RKO (cell line): ENCODE data around the gene GPR160.
"Not testable (repeated sequence)": the region's sequence is repeated elsewhere in the genome, so short reads cannot be mapped to it uniquely, and the experiment has no call there.

Experiments used
- DNase-seq: peaks from one replicate; pipeline ENCODE4 v3.0.0-alpha.2; 2016; ENCODE audit warnings: low spot score

The GPR160 gene, protein sequence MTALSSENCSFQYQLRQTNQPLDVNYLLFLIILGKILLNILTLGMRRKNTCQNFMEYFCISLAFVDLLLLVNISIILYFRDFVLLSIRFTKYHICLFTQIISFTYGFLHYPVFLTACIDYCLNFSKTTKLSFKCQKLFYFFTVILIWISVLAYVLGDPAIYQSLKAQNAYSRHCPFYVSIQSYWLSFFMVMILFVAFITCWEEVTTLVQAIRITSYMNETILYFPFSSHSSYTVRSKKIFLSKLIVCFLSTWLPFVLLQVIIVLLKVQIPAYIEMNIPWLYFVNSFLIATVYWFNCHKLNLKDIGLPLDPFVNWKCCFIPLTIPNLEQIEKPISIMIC

DNA sequence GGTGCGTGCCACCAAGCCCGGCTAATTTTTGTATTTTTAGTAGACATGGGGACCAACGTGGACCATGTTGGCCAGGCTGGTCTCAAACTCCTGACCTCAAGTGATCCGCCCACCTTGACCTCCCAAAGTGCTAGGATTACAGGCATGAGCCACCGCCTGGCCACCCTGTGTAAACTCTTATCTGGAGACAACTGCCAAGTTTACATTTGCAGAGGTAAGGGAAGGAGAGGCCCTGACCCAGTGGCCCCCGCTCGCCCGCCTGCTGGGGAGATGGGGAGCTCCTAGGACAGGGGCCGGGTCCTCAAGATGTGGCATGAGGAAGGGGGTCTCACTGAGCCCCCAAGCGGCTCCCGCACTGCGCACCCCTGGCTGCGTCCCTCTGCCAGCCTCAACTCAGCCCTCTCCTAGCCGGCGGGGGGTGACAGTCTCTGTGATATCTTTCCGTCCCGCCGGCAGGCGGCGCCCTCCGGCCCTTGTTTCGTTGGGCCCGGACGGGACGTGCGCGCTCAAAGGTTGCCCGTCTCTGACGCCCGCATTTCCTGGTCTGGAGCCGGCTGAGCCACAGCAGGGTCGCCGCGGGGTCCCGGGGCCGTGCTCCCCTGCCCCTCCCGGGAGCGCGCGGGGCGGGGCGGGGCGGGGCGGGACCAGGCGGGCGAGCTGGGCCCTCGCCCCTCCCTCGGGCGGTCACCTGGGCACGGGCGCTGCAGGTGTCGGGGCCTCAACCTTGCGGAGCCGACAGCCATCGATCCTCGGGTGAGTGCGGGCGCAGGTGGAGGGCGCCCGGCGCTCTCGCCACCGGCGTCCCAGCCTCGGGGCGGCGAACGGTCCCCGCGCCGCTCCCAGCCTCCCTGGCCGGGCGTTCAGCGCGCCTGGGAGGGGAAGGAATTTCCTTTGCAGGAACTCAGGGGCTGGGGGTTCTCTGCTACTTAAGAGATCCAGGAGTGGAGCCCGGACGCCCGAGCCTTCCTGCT is at the start of gene GPR160:
Gene GPR160 (plus strand): TSS at position 533 of the 971 bp plus-strand sequence. CDS start 45,978 bp downstream, outside the sequence.
- peak; percentile 78 for DNase-seq

DNA sequence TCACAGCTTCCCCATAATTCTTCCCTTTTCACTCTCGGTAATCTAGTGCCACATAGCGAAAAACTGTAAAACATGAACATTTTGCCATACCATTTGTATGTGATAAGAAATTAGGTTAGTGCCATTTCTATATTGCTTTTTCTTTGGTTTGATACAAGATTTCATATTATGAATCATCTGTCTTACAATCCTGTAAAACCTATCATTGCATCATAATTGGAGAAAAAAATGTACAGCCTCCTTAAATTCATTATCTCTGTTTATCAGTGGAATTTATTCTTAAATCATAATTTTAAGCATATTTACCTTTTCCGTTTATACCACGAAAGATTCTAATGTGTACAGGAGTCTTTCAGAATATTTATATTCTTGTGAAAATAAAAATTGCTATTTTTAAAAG is 47.4 kb upstream of the GPR160 start:
- no peak for DNase-seq

DNA sequence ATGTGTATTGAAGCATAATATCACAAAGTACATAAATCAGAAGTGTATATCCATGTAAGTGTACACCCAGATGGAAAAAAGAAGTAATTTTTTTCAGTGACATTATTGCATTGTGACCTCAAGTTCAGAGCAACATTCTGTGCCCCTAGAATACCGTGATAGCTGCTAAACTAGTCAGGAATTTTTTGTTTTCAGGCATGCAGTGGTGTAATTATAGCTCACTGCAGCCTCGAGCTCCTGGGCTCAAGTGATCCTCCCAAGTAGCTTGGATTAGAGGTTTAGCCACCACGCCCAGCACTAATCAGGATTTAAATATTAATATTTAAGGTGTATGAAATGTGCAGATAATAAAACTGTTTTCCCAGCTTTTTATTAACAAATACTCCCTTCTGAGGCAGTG is 45.6 kb upstream of the GPR160 start:
- no peak for DNase-seq

DNA sequence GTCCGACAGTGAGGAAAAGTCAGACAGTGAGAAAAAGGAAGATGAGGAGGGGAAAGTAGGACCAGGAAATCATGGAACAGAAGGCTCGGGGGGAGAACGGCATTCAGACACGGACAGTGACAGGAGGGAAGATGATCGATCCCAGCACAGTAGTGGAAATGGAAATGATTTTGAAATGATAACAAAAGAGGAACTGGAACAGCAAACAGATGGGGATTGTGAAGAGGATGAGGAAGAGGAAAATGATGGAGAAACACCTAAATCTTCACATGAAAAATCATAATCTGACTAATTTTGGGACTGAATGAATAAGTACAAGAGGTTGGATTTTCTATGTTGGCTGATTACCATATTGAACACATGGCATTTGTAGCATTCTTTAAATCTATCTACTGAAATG is 45.0 kb upstream of the GPR160 start:
- no peak for DNase-seq

DNA sequence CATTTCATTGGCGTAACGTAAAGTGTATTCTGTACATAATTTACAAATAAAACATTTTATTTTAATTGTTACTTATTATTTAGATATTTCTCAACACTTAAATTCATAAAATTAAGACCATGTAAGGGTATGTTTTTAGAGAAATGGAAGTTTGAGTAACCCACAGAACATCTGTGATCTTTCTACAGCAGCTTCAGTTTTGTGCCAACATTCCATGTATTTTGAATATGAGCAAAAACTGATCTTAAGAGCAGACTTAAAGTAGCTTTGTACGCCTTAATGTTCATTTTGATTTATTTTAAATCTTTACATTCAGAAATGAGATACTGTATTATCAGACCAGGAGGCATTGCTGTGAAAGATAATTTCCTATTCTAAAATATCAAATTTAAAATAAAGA is 44.0 kb upstream of the GPR160 start:
- DNase-seq: no peak

DNA sequence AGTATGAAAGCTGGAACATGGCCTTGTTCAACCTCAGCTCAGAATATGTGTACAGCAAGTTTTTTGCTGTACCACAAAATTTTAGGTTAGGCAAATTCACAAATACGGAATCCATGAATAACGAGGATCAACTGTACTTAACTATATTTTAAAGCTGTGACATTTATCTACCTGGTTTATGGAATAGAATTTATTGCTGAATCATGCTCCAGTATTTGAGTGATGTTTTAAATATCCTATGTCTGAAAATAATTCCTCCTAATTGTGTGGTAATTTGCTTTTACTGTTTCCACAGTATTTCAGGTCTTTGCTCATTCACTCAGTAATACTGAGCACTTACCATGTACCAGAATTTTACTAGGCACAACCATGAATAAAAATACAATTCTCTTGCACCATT is 41.7 kb upstream of the GPR160 start:
- no peak for DNase-seq

DNA sequence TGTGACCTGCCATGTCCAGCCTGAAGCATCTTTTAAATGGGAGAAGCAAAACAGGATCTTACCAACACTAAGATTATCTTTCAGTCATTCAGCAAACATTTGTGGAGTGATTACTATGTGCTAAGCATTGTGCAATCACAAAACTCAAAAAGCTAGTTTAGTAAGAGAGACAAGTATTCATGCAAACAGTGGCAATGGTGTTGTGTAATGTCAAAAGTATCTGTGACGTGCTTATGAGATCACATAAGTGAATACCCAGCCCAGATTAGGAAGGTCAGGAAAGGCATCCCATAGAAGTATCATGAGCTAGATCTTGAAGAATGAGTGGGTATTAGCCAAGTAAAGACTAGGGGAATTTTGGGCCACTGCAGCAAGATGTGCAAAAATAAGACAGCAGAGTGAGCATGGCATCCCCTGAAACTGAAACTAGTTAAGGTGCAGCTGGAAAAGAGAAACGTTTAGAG is 39.1 kb upstream of the GPR160 start:
- DNase-seq: peak; percentile 31

DNA sequence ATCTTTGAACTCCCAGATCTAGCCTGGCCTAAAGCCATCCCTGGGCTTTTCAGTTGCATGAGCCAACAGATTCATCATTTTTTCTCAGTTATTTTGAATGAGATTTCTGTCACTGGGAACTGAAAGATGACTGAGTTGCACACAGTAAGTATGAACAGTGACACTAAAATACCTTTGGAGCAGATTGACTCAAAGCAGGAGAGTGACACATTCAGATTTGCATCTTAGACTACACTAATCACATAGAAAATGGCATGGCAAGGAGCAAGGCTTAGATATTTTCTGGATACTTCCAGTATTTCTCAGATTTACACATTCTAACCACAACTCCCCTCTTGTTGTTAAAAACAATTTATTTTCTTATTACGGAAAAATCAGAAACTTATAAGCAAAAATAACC is 38.4 kb upstream of the GPR160 start:
- DNase-seq: peak; percentile 18

DNA sequence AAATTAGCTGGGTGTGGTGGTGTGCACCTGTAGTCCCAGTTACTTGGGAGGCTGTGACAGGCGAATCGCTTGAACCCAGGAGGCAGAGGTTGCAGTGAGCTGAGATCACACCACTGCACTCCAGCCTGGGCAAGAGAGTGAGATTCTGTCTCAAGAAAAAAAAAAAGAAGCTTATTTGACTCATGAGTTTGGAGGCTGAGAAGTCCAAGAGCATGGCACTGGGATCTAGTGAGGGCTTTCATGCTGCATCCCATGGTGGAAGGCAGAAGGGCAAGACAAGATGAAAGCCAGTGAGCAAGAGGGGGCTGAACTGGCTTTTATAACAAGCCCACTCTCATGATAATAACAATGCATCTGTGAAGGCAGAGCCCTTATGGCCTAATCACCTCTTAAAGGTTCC is 37.7 kb upstream of the GPR160 start:
- DNase-seq: no peak

DNA sequence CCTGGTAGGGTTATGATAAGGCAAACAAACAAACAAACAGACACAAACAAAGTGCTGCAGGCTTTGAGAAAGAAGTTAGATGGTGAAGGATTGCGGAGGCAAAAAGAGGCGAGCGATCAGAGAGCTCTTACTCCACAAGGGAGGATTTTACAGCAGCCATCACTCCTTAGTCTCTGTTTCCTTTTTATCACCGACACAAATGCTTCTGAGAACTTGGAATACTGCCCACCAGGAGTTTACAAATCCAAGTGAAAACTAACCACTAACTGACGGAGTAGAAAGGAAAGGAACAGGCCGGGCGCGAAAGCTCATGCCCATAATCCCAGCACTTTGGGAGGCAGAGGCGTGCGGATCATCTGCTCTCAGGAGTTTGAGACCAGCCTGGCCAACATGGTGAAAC is 35.6 kb upstream of the GPR160 start:
- no peak for DNase-seq

DNA sequence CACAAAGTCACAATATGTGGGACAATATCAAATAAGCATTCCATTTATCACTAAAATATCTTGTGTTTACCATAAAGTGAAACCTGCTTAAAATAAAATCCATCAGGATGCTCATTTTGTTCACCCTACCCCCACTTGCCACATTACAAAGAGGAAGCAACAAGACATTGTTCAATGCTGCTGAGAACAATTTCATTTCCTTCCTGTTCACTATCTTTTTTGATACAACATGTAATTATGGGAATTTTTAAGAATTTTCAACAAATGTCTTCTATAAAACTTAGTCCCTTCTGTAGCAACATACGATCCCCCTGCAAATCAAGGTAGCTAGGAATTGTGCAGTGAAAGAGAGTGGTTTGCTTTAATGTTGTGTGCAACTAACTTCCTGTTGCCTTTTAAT is 34.9 kb upstream of the GPR160 start:
- no peak for DNase-seq

DNA sequence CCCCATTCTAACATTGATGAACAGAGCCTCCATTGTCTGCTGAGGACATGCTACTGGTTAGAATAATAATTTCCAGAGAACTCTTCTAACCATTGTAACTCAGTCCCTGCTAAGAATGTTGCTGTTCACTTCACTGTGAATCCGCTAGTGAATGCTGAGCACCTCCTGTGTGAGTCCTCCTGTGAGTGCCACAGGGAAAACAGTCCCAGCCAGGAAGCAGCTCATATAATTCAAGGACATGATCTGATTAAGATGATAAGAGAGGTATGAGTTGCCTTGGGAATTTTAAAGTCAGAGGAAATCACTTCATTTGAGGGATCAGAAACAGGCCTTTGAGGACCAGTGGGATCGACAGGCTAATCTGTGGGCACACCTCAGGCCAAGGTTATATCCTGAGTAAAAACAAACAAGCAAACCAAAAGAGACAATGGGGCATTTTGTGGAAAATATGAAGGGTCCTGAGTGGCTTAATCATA is 33.9 kb upstream of the GPR160 start:
- no peak for DNase-seq

DNA sequence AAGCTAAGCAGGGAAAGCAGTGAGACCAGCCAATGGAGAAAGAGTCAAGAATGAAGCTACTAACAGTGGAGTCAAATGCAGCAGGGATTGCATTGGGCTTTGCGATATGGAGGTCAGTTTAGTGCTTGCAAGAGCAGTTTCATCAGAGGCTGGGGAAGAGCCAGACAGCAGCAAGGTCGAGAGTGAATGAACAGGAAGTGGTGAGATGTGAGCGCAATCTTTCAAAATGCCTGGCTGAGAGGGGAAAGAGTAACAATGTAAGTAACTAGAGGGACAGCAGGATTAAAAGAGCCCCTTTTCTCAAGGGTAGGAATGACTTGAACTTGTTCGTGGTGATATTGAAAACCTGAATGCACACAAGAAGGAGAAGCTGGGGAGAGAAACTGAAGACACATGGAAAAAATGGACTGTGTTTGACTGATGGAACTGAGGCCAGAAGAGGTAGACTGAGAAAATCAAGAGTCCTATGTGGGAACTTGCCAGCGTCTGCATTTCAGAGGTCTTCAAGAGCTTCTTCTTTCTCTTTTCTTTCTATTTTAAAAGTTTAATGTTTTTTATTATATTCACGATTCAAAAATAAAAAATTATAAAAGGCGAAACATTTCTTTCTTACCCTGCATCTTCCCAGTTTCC is 30.6 kb upstream of the GPR160 start:
- no peak for DNase-seq

DNA sequence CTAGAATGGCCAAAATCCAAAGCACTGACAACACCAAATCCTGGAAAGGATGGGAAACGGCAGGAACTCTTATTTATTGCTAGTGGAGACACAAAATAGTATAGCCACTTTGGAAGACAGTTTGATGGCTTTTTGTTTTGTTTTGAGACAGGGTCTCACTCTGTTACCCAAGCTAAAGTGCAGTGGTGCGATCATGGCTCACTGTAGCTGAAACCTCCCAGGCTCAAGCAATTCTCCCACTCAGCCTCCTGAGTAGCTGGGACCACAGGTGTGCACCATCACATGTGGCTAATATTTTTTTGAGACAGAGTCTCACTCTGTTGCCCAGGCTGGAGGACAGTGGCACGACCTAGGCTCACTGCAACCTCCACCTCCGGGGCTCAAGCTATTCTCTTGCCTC is 27.3 kb upstream of the GPR160 start:
- DNase-seq: no peak

DNA sequence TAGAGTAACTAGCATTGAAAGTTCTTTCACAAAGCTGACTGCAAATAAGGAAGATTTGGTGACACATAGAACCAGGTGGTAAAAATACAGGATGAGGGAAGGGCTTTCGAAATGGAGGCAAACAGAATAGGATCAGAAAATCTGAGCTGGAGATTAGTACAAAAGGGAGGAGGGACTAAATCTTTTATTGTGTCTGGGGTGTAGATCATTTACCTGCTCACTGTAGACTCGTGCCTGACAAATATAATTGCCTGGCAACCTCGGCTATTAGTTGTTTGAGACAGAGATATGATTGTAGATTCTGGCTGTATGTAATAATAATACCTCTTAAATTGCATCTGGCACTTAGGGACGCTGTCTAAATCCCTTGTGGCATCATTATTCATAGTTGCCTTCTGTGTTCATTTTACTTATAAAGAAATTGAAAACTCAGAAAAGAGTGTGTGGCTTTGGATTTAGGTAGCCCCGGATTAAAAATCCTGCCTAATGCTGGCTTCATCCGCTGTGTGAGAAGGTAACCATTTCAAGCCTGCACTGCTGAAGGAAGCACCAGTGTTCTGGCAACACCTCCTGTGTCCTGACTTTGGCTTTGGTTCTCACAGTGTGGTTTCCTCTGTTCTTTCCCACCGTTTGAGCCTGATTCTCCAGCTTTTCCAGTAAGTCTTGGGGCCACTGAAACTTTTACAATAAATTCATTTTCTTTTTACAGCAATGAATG is 25.0 kb upstream of the GPR160 start:
- DNase-seq: no peak

DNA sequence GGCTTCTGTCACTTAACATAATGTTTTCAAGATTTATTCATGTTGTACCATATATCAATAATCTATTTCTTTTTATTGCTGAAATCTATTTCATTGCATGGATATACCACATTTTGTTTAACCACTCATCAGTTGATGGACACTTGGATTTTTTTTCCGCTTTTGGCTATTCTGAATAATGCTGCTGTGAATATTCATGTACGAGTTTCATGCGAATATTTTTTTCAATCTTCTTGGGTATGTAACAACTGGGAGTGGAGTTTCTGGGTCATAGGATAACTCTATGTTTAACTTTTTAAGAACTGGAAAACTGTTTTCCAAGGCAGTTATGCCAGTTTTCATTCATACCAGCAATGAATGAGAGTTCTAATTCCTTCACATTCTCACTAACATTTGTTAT is 21.7 kb upstream of the GPR160 start:
- no peak for DNase-seq

DNA sequence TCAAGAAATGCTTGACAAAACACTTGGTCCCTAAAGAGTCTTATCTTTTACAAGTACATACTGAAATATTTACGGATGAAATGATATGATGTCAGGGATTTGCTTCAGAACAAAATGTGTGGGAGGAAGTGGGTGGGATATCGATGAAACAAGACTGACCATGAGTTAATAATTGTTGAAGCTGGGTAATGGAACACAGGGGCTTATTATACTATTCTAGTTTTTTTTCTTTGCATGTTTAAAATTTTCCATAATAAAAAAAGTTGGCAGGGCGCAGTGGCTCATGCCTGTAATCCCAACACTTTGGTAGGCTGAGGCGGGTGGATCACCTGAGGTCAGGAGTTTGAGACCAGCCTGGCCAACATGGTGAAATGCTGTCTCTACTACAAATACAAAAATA is 18.5 kb upstream of the GPR160 start:
- DNase-seq: not testable (repeated sequence)

DNA sequence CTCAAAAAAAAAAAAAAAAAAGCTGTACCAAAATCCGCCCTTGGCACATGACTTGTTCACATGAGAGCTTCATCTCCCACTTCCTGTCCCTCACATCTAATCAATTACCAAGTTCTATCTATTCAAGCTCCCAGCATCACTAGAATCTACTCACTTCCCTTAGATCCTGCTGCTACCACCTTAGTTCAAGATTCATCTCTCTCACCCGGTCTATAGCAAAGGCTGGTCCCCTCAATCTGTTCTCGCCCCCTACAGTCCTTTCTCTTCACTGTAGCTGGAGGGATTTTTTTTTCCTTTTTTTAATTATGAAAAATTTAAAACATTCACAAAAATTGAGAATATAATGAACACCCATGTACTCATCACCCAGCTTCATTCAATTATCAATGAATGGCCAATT is 16.7 kb upstream of the GPR160 start:
- DNase-seq: no peak

DNA sequence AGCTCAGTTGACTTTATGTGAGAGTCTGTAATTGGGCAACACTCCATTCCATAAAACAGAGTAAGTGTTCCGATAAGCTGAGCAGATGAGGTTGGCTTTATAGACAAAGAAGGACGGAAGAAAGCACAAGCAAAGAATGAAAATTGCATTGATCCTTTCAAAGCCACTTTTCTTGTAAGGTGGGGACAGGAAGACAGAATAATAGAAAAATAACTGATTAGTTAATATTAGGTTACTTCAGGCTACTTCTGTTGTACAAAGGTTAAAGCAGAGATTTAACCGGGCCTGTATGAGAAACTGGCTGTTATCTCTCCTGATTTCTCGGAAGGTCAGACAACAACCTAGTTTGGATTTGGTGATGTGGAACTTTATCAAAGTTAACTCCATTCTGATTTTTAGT is 15.5 kb upstream of the GPR160 start:
- DNase-seq: no peak

DNA sequence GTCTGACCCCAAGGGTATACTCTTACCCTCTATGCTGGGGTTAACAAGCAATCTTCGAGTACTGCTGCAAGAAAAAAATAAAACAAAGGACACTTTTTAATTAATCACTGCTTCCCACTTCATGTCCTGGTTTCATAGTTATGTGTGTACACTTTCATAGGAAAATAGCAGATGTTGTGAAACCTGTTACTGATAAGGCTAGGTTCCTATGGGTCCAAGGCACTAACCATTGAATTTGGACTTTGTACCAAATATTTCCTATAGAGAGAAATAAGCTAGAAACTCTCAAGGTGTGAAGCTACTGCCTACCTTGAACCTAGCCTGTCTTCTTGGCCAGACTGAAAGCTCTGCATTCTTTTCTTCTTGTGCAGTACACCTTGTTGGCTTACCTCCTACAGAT is 14.6 kb upstream of the GPR160 start:
- DNase-seq: no peak

DNA sequence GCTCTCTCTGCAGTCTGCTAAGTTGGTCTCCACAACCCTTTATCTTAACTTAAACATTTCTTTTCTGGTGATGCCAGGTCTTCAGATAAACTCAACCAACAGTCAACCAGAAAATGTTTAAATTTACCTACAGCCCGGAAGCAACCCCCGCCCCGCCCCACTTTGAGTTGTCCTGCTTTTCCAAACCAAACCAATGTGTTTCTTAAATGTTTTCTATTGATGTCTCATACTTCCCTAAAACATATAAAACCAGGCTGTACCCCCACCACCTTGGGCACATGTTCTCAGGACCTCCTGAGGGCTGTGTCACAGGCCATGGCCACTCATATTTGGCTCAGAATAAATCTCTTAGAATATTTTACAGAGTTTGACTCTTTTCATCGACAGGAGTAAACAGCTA is 13.2 kb upstream of the GPR160 start:
- DNase-seq: no peak
